Stimulated activated CD4-positive, alpha-beta T cell treated with anti-CD3 and anti-CD28 coated beads, Interleukin-15, amount 100 ng/mL, for 1 hour (primary cell): ENCODE results near the gene NOXA1.
A peak's percentile ranks its signal among the peaks of the same experiment; 100 is the strongest.
"Not testable (repeated sequence)": the region's sequence is repeated elsewhere in the genome, so short reads cannot be mapped to it uniquely, and the experiment has no call there.

Experiments used
- DNase-seq, 2 donors: peaks; one replicate each; pipeline ENCODE4 v3.0.0-alpha.2; 2020; ENCODE audit warnings: low read depth in 1 of 2, low spot score in 1 of 2

The NOXA1 gene

DNA sequence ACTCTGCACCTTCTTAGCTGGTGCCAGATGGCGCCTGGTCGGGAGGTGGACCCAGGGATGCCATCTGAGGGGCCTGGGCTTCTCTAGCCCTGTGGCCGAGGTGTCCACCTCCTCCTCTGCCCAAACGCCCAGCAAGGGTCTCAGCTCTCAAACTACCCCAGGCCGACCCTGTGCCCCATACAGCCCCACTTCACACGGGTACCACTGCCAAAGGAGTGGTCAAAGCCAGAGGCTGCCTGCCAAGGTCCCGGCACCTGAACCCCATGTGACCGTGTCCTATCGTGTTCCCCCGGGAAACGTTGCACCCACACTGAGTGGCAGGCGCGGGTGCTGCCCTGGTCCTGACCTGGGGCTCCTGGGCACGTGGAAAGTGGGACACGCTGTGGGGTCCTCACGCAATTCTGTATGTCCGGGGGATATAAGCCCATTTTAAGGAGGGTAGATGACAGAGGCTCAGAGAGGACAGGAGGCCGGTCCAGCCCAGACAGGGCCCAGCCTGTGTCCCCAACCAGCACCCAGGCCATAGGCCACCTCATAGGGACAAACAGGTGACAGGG lies 16.0 kb downstream of the NOXA1 start:
- no peak for DNase-seq

DNA sequence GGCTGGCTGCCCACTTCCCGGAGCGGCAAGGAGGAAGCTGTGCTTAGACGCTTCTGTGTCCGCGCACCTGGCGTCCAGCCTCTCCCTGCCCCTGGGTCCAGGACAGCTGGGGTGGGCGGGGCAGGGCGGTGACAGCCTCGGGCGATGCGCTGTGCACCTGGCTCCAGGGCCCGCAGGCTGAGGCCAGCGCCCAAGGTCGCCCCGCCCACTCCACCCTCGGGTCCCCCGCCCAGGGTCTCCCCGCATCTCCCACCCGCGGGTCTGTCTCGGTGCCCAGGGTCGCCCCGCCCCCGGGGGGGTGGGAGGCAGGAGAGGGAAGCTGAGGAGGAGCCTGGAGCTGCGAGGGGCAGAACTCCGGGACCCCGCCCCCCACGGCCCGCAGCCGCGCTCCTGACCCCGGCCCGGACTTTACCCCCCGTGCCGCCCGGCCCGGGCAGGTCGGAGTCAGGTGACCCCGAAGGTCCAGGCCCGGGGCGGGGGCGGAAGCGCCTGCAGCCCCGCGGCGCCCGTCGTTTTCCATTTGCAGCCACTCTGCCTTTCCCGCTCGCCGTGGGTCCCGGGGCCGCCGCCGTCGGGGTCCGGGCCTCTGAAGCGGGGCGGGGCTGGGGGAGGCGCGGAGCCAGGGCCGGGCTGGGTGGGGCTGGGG lies 18.2 kb downstream of the NOXA1 start, which contains the start of gene ENTPD8:
ENTPD8 (minus strand) TSS at position 69 of the 646 bp plus-strand sequence. CDS start 3,072 bp downstream, outside the sequence.
- no peak for DNase-seq

DNA sequence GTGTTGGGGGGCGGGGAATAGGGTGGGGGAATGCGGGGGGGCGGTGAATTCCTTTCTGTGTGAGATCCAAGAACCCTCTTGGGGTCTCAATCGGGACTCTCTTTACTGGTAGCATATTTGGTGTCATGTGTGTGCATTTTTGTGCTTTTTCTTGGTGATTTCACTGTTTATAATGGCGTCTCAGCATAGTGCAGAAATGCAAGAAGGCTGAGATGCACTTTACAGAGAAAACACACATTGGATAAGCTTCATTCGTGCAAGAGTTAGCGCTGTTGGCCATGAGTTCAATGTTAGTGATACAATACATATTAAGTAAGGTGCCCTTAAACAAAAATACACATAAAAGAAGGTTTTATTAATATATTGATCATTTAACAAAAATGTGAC lies 18.7 kb downstream of the NOXA1 start:
- DNase-seq: no peak

DNA sequence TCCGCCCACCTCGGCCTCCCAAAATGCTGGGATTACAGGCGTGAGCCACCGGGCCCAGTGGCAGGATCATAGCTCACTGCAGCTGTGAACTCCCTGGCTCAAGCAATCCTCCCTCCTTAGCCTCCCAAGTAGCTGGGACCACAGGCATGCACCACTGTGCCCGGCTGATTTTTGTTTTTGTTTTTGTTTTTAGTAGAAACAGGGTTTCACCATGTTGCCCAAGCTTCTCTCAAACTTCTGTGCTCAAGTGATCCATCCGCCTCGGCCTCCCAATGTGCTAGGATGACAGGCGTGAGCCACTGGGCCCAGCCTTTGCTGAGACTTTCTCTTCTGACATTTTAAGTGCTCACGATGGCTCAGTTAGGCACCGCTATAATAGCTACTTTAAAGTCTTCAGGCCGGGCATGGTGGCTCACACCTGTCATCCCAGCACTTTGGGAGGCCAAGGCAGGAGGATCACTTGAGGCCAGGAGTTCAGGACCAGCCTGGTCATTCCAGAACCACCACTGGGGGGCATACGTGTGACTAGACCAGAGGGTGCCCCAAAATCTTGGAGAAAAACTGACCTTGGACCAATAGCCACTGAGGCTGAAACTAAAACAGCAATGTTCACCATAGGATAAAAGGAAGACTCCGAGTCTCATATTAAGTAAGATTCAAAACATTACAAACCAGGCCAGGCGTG lies 21.1 kb downstream of the NOXA1 start:
- no peak for DNase-seq

DNA sequence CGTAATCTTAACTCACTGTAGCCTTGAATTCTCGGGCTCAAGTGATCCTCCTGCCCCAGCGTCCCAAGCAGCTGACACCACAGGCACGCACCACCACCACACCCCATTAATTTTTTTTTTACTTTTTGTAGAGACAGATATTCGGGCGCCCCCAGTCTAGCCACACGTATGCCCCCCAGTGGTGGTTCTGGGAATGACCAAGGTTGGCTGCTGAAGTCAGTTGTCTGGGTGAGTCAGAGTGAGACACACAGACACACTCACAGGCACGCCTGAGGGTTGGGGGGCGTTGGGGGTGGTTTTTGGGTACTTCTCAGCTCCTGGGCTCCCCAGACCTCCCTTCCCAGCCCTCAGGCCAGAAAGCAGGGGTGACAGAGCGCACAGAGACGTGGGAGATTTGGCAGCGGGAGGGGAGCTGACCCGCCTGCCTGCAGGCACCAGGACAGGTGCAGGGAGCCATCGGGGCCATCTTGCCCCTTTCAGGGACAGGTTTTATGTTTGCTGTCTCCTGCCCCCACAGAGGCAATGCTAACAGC lies 22.1 kb downstream of the NOXA1 start:
- peak; percentile 72 to 81 for DNase-seq

DNA sequence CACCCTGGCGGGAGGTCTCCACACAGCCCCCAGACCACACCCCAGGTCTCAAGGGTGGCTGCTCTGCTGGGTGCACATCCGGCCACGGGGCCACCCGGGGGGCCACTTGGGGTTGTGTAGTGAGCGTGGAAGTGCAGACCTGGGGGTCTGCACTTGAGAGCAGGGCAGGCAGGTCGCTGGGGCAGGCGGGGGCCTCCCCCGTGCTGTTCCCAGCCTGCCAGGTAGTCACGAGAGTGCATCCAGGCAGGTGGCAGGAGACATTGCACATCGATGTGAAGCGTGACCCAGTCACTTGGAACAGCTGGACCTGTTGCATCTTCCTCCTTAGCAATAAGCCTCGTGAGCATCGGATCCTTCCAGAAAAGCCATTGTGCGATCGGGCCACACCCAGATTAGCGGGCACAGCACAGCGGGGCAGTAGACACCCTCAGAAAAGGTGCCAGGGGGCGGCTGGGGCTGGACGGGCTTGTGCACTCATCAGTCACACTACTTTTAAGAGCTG lies 22.8 kb downstream of the NOXA1 start:
- DNase-seq: no peak

DNA sequence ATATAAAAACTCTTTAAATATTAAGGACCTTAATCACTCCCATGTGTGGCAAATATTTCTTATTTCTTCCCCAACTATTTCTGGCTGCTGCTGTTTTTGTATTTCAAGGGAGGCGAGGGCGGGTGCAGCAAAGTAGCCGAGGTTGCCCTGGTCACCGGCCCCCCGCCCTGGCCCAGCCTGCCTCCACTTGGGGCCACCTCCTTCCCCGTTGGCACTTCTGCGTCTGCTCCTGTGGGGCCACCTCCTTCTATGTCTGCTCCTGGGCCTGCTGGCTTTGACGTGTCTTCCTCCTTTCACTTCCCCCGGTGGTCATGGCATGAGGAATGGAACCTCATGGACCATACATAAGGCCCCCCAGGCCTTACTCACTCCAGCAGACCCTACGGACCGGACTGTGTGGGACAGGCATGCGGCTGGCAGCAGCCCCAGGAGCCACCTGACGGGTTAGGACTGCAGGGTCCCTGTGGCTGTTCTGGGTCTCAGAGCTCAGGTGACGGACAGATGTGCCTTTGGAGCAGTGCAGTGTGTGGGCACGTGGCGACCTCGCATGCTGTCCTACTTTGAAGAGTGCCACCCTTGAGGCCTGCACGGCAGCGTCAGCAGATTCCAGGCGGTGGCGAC lies 23.8 kb downstream of the NOXA1 start:
- no peak for DNase-seq

DNA sequence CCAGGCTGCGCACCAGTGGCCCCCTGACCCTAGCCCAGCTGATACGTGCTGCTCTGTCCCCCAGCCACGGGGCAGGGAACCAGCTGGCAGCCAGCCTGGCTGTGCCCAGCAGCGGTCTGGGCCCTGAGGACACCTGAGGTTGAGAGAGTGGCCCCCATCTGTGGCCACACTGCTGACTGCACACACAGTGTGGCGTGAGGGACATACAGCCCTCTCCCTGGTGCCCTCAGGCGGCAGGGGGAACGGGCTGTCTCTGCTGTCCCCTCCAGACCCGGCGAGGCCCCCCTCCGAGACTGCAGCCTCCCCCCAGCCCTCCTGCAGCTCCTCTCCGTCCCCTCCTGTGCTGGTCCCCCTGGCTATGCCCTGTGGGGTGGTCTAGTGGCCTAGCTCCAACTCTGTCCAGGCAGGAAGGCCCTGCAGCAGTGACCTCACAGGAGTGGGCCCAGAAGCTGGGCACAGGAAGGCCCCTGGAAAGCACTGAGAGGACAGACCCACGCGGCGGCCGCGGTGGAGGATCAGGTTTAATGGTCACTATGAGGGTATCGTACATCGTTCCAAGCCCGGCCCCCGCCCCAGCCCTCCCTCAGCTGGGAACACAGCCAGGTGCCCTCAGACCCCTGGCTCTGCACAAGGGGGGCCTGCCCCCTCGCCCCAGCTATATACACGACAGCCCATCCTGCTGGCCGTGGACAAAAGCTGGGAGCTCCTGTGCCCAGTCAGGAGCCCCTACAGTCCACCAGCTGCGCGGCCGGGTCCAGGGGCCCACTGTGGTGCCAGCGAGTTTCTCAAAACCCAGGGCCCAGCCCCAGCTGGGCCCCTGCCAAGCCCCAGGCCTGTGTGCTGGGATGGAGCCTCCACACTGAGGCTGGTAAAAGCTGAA lies 24.8 kb downstream of the NOXA1 start:
- no peak for DNase-seq

DNA sequence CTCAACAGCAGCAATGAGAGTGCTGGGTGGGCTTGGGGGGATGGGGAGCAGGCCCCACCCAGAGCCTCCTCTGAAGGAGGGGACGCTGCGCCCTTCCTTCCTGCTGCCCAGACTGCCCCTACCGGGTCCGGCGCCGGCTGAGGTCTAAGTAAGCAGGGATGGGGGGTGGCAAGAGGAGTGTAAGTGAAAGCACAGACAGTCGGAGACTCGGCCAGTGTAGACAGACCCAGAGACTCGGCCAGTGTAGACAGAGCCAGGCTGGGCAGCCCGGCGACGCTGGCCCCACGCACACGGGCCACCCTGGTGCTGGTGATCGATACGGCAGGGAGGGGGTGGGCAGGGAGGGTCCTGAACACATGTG lies 25.4 kb downstream of the NOXA1 start:
- DNase-seq: no peak

DNA sequence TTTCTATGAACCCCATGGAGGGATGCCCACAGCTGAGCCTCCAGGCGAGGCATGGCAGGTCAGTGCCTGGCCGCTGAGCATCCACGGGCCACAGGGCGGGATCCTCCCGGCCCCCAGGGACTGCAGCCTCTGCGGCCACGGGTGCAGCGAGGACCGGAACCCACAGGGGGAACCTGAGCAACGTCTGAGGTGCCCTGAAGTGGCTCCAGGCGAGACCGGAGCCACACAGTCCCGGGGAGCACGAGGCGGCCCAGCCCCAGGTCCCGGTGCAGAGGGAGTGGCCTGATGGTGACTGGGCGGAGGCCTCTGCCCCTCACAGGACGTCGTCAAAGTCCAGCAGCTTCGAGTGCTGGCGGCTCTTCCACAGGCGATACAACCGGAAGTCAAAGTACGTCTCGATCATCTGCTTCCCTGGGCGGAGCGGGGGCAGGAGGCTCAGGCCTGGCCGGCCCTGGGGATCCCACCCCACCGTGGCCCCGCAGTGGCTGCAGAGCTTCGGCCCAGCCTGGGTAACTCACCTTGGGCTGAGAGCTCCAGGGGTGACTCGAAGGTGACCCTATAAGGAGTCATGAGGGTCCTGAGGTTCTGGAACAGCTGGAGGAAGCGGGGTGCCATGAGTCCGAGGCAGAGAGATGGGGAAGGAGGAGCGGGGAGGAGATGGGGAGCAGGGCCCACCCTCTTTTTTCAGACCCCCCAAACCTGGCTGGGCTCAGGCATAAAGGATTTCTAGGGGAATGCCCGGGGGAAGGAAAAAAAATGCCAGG lies 26.1 kb downstream of the NOXA1 start:
- DNase-seq: no peak

DNA sequence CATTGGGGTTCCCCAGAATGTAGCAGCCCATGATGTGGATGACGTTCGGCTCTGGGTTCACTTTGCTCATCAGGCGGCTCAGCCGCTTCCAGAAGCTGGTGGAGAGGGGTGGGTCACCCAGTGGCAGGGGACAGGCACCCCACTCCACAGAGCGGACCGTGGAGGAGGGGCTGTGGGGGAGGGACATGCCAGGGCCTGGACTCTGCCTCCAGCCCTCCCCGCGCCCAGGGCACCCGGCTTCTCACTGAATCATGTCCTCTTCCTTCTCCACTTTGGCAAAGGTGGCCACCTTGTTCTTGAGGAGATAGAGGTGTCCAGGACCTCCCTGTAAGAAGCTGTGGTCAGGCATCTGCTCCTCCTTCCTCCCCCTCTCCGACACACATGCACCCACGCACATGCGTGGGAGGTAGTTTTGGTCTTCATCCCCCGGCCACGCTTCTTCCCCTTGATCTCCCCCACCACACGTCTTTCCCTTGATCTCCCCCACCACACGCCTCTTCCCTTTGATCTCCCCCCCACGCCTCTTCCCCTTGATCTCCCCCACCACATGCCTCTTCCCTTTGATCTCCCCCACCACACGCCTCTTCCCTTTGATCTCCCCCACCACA lies 26.8 kb downstream of the NOXA1 start:
- no peak for DNase-seq

DNA sequence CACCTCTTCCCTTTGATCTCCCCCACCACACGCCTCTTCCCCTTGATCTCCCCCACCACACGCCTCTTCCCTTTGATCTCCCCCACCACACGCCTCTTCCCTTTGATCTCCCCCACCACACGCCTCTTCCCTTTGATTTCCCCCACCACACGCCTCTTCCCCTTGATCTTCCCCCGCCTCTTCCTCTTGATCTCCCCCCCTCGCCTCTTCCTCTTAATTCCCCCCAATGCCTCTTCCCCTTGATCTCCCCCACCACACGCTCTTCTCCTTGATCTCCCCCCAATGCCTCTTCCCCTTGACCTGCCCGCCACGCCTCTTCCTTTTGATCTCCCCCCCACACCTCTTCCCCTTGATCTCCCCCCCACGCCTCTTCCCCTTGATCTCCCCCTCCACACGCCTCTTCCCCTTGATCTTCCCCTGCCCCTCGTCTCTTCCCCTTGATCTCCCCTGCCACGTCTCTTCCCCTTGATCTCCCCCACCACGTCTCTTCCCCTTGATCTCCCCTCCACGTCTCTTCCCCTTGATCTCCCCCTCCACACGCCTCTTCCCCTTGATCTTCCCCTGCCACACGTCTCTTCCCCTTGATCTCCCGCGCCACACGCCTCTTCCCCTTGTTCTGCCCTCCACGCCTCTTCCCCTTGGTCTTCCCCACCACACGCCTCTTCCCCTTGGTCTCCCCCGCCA lies 27.5 kb downstream of the NOXA1 start:
- DNase-seq: not testable (repeated sequence)

DNA sequence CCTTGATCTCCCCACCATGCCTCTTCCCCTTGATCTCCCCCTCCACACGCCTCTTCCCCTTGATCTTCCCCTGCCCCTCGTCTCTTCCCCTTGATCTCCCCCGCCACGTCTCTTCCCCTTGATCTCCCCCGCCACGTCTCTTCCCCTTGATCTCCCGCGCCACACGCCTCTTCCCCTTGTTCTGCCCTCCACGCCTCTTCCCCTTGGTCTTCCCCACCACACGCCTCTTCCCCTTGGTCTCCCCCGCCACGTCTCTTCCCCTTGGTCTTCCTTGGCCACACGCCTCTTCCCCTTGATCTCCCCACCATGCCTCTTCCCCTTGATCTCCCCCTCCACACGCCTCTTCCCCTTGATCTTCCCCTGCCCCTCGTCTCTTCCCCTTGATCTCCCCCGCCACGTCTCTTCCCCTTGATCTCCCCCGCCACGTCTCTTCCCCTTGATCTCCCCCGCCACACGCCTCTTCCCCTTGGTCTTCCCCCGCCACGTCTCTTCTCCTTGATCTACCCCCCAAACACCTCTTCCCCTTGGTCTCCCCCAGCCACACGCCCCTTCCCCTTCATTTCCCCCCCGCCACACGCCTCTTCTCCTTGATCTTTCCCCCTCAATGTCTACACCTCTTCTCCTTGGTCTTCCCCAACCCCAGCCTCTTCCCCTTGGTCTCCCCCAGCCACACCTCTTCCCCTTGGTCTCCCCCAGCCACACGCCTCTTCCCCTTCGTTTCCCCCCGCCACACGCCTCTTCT lies 28.2 kb downstream of the NOXA1 start:
- DNase-seq: not testable (repeated sequence)

DNA sequence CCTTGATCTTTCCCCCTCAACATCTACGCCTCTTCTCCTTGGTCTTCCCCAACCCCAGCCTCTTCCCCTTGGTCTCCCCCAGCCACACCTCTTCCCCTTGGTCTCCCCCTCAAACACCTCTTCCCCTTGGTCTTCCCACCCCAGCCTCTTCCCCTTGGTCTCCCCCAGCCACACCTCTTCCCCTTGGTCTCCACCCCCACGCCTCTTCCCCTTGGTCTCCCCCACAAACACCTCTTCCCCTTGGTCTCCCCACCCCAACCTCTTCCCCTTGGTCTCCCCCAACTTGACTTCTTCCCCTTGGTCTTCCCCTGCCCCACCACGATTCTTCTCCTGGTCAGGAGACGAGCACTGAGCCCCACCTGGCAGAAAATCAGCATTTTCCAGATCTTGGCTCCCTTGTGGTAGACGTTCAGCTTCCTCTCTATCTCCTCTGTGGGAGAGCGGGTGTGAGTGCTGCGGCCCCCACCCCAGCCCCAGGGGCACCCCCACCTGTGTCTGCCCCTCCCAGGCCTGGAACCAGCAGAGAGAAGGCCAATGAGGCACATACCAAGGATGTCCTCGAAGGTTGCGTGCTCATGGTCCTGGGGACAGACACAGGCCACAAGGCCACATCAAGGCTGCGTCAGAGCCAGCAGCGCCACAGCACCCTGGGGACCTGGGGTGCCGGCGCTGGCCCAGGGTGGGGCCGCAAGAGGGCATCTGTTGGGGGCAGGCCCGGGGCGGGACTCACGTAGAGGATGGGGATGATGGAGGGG lies 29.0 kb downstream of the NOXA1 start:
- no peak for DNase-seq

DNA sequence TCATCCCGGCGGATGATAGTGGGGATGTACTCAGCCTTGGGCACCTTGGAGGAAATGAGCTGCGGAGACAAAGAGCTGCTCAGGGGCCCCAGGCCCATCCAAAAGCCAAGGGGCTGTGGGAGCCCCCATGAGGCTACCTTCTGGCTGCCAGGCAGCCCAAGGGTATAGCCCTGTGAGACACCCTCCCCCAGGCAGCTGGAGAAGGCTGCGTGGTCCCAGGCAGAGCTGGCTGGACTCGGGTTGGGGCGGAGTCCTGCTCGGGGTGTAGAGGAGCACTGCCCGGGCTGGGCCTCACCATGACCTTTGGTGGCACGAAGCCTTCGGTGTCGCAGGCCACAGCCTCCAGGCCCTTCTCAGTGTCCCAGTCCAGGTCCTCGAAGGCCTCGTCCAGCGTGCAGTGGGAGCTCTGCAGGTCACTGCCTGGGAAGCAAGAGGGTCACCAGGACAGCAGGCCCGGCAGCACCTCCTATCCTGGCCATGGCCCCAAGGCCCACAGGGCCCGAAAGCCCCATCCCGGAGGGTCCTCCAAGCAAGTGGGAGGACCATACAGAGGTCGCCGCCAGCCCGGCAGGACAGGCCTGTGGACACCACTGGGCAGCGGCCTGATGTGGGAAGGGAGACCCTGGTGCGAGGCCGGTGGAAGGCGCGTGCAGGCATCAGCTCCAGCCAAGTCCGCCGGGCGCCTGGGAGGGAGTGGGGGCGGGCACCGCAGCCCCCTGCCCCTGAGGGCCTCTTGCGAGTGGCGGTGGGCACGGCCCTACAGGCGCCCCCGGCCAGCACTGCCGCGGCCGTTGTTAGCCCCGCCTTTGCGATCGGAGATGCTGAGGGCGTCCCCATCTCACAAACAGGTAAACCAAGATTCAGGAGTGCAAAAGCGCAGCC lies 29.8 kb downstream of the NOXA1 start:
- no peak for DNase-seq

DNA sequence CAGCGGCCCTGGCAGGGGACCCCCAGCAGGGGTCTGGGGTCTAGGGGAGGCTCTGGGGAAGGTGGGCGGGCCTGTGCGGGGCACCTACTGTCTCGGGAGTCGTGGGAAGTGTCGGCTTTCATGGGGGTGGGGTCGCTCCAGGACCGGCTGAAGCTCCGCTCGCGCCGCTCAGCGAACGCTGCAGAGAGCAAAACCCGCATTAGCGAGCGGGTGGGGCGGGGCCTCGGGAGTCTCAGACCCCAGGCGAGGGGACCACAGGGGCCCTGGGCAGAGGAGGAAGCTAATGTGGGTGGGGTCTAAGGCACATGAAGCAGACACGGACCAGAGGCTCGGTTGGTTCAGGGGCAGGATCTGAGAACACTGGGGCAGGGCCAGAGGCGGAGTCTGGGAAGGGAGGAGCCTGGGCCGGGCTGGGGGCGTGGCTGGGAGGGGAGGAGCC lies 30.5 kb downstream of the NOXA1 start:
- peak; percentile 43 to 52 for DNase-seq
